SH-SY5Y (cell line): ENCODE results near the gene CCDC136.

Experiments used
- GATA2 ChIP-seq: IDR thresholded peaks from 2 replicates; pipeline ENCODE4 v1.6.1; 2011; ENCODE audit warnings: mild to moderate bottlenecking, low read depth, low read length
- GATA3 ChIP-seq: IDR thresholded peaks from 2 replicates; pipeline ENCODE4 v1.6.1; 2011; ENCODE audit warnings: low read depth, mild to moderate bottlenecking, low read length, moderate library complexity

DNA sequence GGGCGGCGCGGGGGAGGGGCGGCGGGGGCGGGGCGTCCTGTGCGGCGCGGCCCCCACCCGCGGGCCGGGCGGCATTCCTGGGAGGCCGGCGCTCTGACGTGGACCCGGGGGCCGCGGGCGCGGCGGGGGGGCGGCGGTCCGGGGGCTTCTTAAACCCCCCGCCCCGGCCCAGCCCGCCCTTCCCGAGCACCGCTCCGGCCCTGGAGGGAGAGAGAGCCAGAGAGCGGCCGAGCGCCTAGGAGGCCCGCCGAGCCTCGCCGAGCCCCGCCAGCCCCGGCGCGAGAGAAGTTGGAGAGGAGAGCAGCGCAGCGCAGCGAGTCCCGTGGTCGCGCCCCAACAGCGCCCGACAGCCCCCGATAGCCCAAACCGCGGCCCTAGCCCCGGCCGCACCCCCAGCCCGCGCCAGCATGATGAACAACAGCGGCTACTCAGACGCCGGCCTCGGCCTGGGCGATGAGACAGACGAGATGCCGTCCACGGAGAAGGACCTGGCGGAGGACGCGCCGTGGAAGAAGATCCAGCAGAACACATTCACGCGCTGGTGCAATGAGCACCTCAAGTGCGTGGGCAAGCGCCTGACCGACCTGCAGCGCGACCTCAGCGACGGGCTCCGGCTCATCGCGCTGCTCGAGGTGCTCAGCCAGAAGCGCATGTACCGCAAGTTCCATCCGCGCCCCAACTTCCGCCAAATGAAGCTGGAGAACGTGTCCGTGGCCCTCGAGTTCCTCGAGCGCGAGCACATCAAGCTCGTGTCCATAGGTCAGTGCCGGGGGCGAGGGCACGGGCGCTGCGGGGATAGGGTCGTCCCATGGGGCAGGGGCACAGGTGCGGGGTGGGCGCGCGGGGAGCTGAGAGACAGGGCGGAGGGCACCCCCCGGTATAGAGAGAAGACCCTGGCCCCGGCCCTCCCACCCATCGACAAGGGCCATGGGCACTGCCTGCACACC is 38.7 kb downstream of the CCDC136 start, which contains the start of gene FLNC:
- TF ChIP-seq GATA2 (no peak), GATA3 (no peak)
